SK-N-SH treated with all-trans-retinoic acid at 6 μM for 48 hours (cell line): ENCODE measurements around the gene MRGPRG.

Experiments
- ATAC-seq: fragments of 200-7000 bp; cut with Tn5 transposase; 3 replicates; pipeline ENCODE4 v1.9.1; 2020; ENCODE audit warnings: mild to moderate bottlenecking, moderate library complexity
- ARNTL ChIP-seq: fragments of 450-650 bp; formaldehyde crosslinking; IDR thresholded peaks from 2 replicates; pipeline ENCODE4 v1.5.0; 2020; ENCODE audit warnings: low read depth, mild to moderate bottlenecking, moderate library complexity, borderline replicate concordance
- BACH2 ChIP-seq: fragments of 250-450 bp; sonication (Bioruptor Pico); IDR thresholded peaks from 2 replicates; pipeline ENCODE4 v1.9.0; 2021; ENCODE audit warnings: mild to moderate bottlenecking, borderline replicate concordance
- ESRRG ChIP-seq: fragments of 250-450 bp; sonication (Bioruptor Pico); IDR thresholded peaks from 2 replicates; pipeline ENCODE4 v1.6.1; 2021; ENCODE audit warnings: mild to moderate bottlenecking
- GLIS3 ChIP-seq: fragments of 250-450 bp; sonication (Bioruptor Pico); IDR thresholded peaks from 2 replicates; pipeline ENCODE4 v1.5.0; 2020; ENCODE audit warnings: mild to moderate bottlenecking, moderate library complexity
- ISL1 ChIP-seq: fragments of 250-450 bp; sonication (Bioruptor Pico); IDR thresholded peaks from 2 replicates; pipeline ENCODE4 v2.1.2; 2022; ENCODE audit warnings: mild to moderate bottlenecking, moderate library complexity
- OSR1 ChIP-seq: fragments of 250-450 bp; sonication (Bioruptor Pico); IDR thresholded peaks from 2 replicates; pipeline ENCODE4 v1.8.0; 2022; ENCODE audit warnings: moderate library complexity, mild to moderate bottlenecking, inconsistent platforms
- PPARA ChIP-seq: fragments of 250-450 bp; sonication (Bioruptor Pico); IDR thresholded peaks from 2 replicates; pipeline ENCODE4 v1.5.0; 2020; ENCODE audit warnings: mild to moderate bottlenecking, borderline replicate concordance
- RARB ChIP-seq: fragments of 250-450 bp; sonication (Bioruptor Pico); IDR thresholded peaks from 2 replicates; pipeline ENCODE4 v1.8.0; 2021; ENCODE audit warnings: mild to moderate bottlenecking, moderate library complexity
- SNAI2 ChIP-seq: fragments of 250-450 bp; sonication (Bioruptor Pico); IDR thresholded peaks from 2 replicates; pipeline ENCODE4 v1.5.0; 2020; ENCODE audit warnings: mild to moderate bottlenecking, moderate library complexity
- TCF4 ChIP-seq: fragments of 250-450 bp; sonication (Bioruptor Pico); IDR thresholded peaks from 2 replicates; pipeline ENCODE4 v1.8.0; 2021; ENCODE audit warnings: mild to moderate bottlenecking, moderate library complexity, borderline replicate concordance
- TOX ChIP-seq: fragments of 250-450 bp; sonication (Bioruptor Pico); IDR thresholded peaks from 2 replicates; pipeline ENCODE4 v1.8.0; 2021; ENCODE audit warnings: mild to moderate bottlenecking, moderate library complexity, borderline replicate concordance
- ZC3H10 ChIP-seq: fragments of 250-450 bp; sonication (Bioruptor Pico); IDR thresholded peaks from 2 replicates; pipeline ENCODE4 v1.5.1; 2021; ENCODE audit warnings: mild to moderate bottlenecking, moderate library complexity
- ZFP3 ChIP-seq: fragments of 250-450 bp; sonication (Bioruptor Pico); IDR thresholded peaks from 2 replicates; pipeline ENCODE4 v1.5.0; 2020; ENCODE audit warnings: mild to moderate bottlenecking, moderate library complexity
- ZFP30 ChIP-seq: fragments of 450-650 bp; formaldehyde crosslinking; IDR thresholded peaks from 2 replicates; pipeline ENCODE4 v1.5.0; 2022; ENCODE audit warnings: mild to moderate bottlenecking, moderate library complexity
- ZNF565 ChIP-seq: fragments of 450-650 bp; formaldehyde crosslinking; conservative IDR thresholded peaks from 2 replicates; pipeline ENCODE4 v1.5.0; 2020; ENCODE audit warnings: low read depth, mild to moderate bottlenecking, moderate library complexity
- ZNF70 ChIP-seq: fragments of 450-650 bp; formaldehyde crosslinking; IDR thresholded peaks from 2 replicates; pipeline ENCODE4 v1.5.0; 2020; ENCODE audit warnings: mild to moderate bottlenecking, moderate library complexity
- ZNF8 ChIP-seq: fragments of 450-650 bp; formaldehyde crosslinking; IDR thresholded peaks from 2 replicates; pipeline ENCODE4 v1.5.0; 2020; ENCODE audit warnings: mild to moderate bottlenecking, moderate library complexity
- TF ChIP-seq, protein P1 (sequence below): fragments of 250-450 bp; sonication (Bioruptor Pico); IDR thresholded peaks from 2 replicates; pipeline ENCODE4 v1.5.1; 2020; ENCODE audit warnings: low read depth, mild to moderate bottlenecking, moderate library complexity
- TF ChIP-seq, protein P2 (sequence below): fragments of 250-450 bp; sonication (Bioruptor Pico); IDR thresholded peaks from 2 replicates; pipeline ENCODE4 v1.8.0; 2021; ENCODE audit warnings: low read depth, mild to moderate bottlenecking, moderate library complexity, borderline replicate concordance
- TF ChIP-seq, protein P3 (sequence below): fragments of 250-450 bp; sonication (Bioruptor Pico); IDR thresholded peaks from 2 replicates; pipeline ENCODE4 v1.8.0; 2020; ENCODE audit warnings: mild to moderate bottlenecking, moderate library complexity, borderline replicate concordance
- TF ChIP-seq, protein P4 (sequence below): fragments of 250-450 bp; sonication (Bioruptor Pico); IDR thresholded peaks from 2 replicates; pipeline ENCODE4 v1.5.0; 2020; ENCODE audit warnings: mild to moderate bottlenecking, moderate library complexity
- TF ChIP-seq, protein P5 (sequence below): fragments of 250-450 bp; sonication (Bioruptor Pico); IDR thresholded peaks from 2 replicates; pipeline ENCODE4 v1.5.1; 2021; ENCODE audit warnings: mild to moderate bottlenecking, moderate library complexity

MRGPRG gene

DNA sequence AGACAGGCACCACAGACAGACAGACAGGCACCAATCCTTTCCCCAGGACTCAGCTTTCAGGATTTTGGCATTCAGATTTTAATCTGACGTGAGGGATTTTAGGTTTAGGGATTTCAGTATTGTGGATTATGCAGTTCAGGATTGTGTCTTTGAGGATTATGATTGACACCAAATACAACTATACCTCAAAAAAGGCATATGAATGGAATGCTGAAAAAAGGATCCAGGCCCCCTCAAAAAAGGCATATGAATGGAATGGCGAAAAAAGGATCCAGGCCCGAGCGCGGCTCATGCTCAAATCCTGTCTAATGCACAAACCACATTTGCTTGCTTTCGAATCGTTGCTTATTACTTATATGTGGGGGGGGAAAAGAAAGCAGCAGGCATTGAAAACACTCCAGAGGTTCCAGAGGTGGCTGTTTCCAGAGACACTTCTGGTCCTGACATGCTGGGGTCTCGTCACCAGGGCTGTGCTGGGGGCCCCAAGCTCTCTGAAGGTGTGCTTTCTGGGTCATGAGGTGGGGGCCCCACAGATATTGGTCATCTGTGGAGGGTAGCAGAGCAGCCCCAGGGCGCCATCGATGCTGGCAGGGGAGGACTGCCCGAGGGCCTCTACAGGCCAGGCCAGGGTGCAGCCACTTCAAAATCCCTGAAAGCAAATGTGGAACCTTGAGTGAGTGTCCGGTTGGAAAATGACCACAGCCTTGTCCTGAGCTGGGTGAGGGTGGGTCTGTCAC is 36.7 kb downstream of the MRGPRG start:
- no peak for ATAC-seq
- TF ChIP-seq ZFP3 (no peak), SNAI2 (CRISPR knock-in tag) (no peak), TOX (CRISPR knock-in tag) (no peak)
- TF ChIP-seq, all 23 proteins: peak for 0

DNA sequence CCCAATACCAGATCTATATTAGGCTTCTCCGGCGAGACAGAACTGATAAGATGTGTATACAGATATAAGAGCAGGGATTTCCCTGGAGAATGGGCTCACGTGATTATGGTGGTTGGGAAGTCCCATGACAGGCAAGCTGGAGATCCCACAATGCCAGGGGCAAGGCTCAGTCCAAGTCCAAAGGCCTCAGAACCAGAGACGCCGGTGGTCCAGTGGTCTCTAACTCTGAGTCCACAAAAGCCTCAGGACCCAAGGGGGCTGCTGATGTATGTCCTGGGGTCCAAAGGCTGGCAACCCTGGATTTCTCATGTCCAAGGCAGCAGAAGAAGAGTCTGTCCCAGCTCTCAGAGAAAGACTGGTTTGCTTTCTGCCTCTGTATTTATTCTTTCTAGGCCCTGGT is 37.7 kb downstream of the MRGPRG start:
- ATAC-seq = no peak
- TF ChIP-seq ZFP30 (CRISPR knock-in tag) = no peak
- no peak for TF ChIP-seq RARB (CRISPR knock-in tag)
- no peak for TF ChIP-seq ZFP3
- TF ChIP-seq, protein P1, sequence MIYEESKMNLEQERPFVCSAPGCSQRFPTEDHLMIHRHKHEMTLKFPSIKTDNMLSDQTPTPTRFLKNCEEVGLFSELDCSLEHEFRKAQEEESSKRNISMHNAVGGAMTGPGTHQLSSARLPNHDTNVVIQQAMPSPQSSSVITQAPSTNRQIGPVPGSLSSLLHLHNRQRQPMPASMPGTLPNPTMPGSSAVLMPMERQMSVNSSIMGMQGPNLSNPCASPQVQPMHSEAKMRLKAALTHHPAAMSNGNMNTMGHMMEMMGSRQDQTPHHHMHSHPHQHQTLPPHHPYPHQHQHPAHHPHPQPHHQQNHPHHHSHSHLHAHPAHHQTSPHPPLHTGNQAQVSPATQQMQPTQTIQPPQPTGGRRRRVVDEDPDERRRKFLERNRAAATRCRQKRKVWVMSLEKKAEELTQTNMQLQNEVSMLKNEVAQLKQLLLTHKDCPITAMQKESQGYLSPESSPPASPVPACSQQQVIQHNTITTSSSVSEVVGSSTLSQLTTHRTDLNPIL (CRISPR knock-in tag) = no peak
- TF ChIP-seq TOX (CRISPR knock-in tag) = no peak
- no peak for TF ChIP-seq BACH2
- TF ChIP-seq, protein P2, sequence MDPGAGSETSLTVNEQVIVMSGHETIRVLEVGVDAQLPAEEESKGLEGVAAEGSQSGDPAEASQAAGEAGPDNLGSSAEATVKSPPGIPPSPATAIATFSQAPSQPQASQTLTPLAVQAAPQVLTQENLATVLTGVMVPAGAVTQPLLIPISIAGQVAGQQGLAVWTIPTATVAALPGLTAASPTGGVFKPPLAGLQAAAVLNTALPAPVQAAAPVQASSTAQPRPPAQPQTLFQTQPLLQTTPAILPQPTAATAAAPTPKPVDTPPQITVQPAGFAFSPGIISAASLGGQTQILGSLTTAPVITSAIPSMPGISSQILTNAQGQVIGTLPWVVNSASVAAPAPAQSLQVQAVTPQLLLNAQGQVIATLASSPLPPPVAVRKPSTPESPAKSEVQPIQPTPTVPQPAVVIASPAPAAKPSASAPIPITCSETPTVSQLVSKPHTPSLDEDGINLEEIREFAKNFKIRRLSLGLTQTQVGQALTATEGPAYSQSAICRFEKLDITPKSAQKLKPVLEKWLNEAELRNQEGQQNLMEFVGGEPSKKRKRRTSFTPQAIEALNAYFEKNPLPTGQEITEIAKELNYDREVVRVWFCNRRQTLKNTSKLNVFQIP = no peak
- no peak for TF ChIP-seq GLIS3
- TF ChIP-seq, all 23 proteins: peak for 0

DNA sequence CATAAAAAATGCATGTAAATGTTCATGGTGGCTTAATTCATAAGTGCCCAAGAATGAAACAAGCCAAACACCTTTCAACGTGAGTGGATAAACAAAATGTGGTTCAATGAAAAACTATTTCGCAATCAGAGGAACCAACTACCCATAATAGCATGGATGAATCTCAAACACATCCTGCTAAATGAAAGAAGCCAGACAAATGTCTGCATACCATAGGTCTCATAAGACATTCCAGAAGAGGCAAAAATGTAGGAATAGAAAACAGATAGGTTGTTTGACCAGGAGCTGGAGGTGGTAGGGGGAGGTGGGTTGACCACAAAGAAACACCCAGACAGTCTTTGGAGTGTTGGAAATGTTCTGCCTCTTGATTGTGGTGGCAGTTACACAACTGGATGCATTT is 40.3 kb downstream of the MRGPRG start:
- TF ChIP-seq BACH2 (no peak), OSR1 (CRISPR knock-in tag) (no peak), ZNF8 (CRISPR knock-in tag) (no peak), SNAI2 (CRISPR knock-in tag) (no peak), ZNF70 (CRISPR knock-in tag) (no peak), GLIS3 (no peak), RARB (CRISPR knock-in tag) (no peak), ARNTL (no peak), ESRRG (CRISPR knock-in tag) (no peak), ZNF565 (CRISPR knock-in tag) (no peak), ZFP3 (no peak), PPARA (CRISPR knock-in tag) (no peak)
- TF ChIP-seq, protein P1 (CRISPR knock-in tag) = no peak
- TF ChIP-seq, protein P3, sequence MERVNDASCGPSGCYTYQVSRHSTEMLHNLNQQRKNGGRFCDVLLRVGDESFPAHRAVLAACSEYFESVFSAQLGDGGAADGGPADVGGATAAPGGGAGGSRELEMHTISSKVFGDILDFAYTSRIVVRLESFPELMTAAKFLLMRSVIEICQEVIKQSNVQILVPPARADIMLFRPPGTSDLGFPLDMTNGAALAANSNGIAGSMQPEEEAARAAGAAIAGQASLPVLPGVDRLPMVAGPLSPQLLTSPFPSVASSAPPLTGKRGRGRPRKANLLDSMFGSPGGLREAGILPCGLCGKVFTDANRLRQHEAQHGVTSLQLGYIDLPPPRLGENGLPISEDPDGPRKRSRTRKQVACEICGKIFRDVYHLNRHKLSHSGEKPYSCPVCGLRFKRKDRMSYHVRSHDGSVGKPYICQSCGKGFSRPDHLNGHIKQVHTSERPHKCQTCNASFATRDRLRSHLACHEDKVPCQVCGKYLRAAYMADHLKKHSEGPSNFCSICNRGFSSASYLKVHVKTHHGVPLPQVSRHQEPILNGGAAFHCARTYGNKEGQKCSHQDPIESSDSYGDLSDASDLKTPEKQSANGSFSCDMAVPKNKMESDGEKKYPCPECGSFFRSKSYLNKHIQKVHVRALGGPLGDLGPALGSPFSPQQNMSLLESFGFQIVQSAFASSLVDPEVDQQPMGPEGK = no peak
- no peak; the same call in 2 of the 3 replicates for ATAC-seq

DNA sequence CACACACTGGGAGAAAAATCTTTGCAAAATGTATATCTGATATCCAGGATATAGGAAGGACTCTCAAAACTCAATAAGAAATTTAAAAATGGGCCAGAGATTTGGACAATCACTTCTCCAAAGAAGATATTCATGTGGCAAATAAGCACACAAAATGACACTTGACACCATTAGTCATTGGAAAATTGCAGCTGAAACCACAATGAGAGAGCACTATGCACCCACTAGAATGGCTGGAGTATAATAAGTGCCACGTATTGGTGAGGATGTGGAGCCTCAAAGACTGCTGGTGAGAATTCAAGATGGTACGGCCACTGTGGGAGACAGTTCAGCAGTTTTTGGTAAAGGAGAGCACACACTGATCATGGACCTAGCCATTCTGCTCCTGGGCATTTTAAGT is 40.7 kb downstream of the MRGPRG start:
- TF ChIP-seq TCF4 = no peak
- no peak for TF ChIP-seq ZNF565 (CRISPR knock-in tag)
- TF ChIP-seq ESRRG (CRISPR knock-in tag) = no peak
- TF ChIP-seq SNAI2 (CRISPR knock-in tag) = no peak
- no peak for TF ChIP-seq ISL1 (CRISPR knock-in tag)
- TF ChIP-seq, protein P1 (CRISPR knock-in tag) = no peak
- no peak for TF ChIP-seq RARB (CRISPR knock-in tag)
- no peak for TF ChIP-seq OSR1 (CRISPR knock-in tag)
- TF ChIP-seq, protein P2 = no peak
- no peak for TF ChIP-seq GLIS3
- TF ChIP-seq ZC3H10 (CRISPR knock-in tag) = no peak
- TF ChIP-seq, protein P4, sequence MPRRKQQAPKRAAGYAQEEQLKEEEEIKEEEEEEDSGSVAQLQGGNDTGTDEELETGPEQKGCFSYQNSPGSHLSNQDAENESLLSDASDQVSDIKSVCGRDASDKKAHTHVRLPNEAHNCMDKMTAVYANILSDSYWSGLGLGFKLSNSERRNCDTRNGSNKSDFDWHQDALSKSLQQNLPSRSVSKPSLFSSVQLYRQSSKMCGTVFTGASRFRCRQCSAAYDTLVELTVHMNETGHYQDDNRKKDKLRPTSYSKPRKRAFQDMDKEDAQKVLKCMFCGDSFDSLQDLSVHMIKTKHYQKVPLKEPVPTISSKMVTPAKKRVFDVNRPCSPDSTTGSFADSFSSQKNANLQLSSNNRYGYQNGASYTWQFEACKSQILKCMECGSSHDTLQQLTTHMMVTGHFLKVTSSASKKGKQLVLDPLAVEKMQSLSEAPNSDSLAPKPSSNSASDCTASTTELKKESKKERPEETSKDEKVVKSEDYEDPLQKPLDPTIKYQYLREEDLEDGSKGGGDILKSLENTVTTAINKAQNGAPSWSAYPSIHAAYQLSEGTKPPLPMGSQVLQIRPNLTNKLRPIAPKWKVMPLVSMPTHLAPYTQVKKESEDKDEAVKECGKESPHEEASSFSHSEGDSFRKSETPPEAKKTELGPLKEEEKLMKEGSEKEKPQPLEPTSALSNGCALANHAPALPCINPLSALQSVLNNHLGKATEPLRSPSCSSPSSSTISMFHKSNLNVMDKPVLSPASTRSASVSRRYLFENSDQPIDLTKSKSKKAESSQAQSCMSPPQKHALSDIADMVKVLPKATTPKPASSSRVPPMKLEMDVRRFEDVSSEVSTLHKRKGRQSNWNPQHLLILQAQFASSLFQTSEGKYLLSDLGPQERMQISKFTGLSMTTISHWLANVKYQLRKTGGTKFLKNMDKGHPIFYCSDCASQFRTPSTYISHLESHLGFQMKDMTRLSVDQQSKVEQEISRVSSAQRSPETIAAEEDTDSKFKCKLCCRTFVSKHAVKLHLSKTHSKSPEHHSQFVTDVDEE (CRISPR knock-in tag) = no peak
- TF ChIP-seq, protein P5, sequence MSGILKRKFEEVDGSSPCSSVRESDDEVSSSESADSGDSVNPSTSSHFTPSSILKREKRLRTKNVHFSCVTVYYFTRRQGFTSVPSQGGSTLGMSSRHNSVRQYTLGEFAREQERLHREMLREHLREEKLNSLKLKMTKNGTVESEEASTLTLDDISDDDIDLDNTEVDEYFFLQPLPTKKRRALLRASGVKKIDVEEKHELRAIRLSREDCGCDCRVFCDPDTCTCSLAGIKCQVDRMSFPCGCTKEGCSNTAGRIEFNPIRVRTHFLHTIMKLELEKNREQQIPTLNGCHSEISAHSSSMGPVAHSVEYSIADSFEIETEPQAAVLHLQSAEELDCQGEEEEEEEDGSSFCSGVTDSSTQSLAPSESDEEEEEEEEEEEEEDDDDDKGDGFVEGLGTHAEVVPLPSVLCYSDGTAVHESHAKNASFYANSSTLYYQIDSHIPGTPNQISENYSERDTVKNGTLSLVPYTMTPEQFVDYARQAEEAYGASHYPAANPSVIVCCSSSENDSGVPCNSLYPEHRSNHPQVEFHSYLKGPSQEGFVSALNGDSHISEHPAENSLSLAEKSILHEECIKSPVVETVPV (CRISPR knock-in tag) = no peak
- TF ChIP-seq PPARA (CRISPR knock-in tag) = no peak
- ATAC-seq = no peak
